ENCODE results near the gene FYB2. TPM values are rescaled to one million over a fixed set of nuclear protein-coding genes. Genes with fewer than 3 reads are reported as not detected.

FYB2 gene
- total RNA-seq, 6 experiments from 2014 or later: 11.2 to 27.5 (median 16.1) TPM

DNA sequence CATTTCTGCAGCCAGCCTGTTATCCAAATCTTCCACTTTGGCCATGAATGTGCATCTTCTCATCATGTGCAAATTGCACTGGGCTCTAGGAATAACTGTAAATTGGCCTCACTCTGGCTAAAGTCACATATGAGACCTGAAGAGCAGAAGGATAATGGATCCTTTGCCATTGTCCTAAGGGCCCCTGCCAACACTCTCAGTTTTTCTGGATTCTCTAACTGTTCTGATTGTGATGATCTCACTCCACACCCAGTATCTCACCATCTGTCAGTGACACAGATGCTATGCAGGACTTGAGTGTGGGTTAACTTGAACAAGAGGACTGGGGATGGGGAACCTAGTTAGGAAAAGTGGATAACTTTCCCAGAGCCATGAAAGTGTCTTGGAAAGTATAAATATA, 8.5 kb upstream of the FYB2 start:
- no peak for ATAC-seq

DNA sequence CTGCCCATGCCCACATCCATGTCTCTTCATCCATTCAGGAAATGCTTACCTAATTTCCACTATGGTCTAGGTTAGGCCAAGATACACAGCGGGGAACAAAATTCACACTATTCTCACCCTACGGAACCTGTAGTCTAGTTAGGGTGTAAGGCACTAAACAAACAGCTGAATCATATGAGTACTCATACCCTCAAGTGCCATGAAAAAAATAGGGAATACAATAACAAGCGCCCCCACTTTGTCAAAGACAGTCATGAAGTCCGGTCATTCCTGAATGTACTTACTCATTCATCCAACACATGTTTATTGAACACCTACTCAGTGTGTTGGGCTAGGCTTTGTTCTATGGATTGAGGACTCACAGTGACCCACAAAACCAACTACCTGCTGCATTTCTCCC, 6.2 kb upstream of the FYB2 start:
- H3K36me3 ChIP-seq: no peaks in the 10 kb centered on the region
- intact Hi-C loops (cut with DNase I): loop anchor here in 1 of 2 donors (10.0 kb wide), 1 partner anchor 229 kb away; no protein-coding TSS in a partner anchor
- ATAC-seq (no peak), DNase-seq (no peak)
- WGBS (ENCODE audit: insufficient coverage, low coverage, low lambda C conversion rate, missing lambda C conversion rate): 83% methylated on average over 4 of the region's 4 CpGs
- TF ChIP-seq, protein P1, sequence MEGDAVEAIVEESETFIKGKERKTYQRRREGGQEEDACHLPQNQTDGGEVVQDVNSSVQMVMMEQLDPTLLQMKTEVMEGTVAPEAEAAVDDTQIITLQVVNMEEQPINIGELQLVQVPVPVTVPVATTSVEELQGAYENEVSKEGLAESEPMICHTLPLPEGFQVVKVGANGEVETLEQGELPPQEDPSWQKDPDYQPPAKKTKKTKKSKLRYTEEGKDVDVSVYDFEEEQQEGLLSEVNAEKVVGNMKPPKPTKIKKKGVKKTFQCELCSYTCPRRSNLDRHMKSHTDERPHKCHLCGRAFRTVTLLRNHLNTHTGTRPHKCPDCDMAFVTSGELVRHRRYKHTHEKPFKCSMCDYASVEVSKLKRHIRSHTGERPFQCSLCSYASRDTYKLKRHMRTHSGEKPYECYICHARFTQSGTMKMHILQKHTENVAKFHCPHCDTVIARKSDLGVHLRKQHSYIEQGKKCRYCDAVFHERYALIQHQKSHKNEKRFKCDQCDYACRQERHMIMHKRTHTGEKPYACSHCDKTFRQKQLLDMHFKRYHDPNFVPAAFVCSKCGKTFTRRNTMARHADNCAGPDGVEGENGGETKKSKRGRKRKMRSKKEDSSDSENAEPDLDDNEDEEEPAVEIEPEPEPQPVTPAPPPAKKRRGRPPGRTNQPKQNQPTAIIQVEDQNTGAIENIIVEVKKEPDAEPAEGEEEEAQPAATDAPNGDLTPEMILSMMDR (IDR thresholded peaks at IDR 0.05): no peak
- no peak for TF ChIP-seq POLR2A (IDR thresholded peaks at IDR 0.05)
- no peaks in the 10 kb centered on the region for H3K27me3 ChIP-seq
- peaks cover 0 to 10% (median 5%) of the 10 kb centered on the region in 4 donors for H3K4me1 ChIP-seq
- H3K9me3 ChIP-seq: no peaks in the 10 kb centered on the region
- no peak overlapping the region for H3K27ac ChIP-seq
- H3K4me3 ChIP-seq: no peak overlapping the region

More for the DNA sequence above, 8.5 kb upstream of the FYB2 start:
- Histone ChIP-seq H3K9me3 (no peaks in the 10 kb centered on the region), H3K36me3 (no peaks in the 10 kb centered on the region), H3K27me3 (no peaks in the 10 kb centered on the region), H3K4me1 (peaks cover 0 to 4% (median 0%) of the 10 kb centered on the region in 4 donors), H3K4me3 (no peak overlapping the region), H3K27ac (no peak overlapping the region)
- TF ChIP-seq POLR2A (IDR thresholded peaks at IDR 0.05): no peak
- TF ChIP-seq, protein P1 (IDR thresholded peaks at IDR 0.05): no peak
- intact Hi-C loops (cut with DNase I): loop anchor here in 1 of 2 donors (10.0 kb wide), 1 partner anchor 227 kb away; no protein-coding TSS in a partner anchor
- no peak for DNase-seq

DNA sequence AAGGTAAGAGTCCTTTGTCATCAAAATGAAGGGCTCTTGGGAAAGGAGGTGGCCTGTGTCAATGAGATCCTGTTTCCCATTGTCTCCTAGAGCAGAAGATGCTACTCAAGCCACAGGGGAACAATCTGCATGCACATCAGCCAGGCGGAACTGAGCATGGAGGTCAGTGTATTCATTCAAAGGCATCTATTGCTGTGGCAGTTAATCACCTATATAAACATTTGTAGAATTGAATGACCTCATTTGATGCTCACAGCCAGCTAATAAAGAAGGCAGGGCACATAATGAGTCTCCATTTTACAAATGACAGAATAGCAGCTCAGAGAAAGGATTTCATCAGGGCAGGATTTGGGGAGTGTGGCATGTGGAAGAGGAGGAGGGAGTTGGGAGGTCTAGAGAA, 5.7 kb upstream of the FYB2 start:
- intact Hi-C loops (cut with DNase I): loop anchor here in 1 of 2 donors (10.0 kb wide), 1 partner anchor 230 kb away; no protein-coding TSS in a partner anchor

DNA sequence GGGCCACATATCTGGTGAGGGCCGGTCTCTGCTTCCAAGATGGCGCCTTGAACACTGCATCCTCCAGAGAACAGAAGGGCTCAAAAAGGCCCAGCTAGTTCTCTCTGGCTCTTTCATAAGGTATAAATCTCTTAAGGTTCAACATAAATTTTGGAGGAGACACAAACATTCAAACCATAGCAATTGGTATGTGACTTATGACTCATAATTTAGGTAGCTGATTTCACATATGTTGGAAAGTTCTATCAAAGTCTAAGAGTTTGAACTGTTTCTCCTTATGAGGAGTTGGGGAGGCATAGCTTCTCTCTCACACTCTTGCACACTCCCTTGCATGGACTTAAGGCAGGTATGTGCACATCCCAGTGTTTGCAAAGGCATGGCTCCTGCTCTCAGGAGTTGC, 5.1 kb upstream of the FYB2 start:
- ATAC-seq (no peak), DNase-seq (no peak)
- Histone ChIP-seq H3K27me3 (no peaks in the 10 kb centered on the region), H3K27ac (no peak overlapping the region), H3K36me3 (no peaks in the 10 kb centered on the region), H3K9me3 (no peaks in the 10 kb centered on the region), H3K4me3 (no peak overlapping the region), H3K4me1 (peaks cover 0 to 20% (median 6%) of the 10 kb centered on the region in 4 donors)
- TF ChIP-seq POLR2A (IDR thresholded peaks at IDR 0.05): no peak
- TF ChIP-seq, protein P1 (IDR thresholded peaks at IDR 0.05): no peak
- 100% methylated on average over 2 of the region's 2 CpGs for WGBS (ENCODE audit: insufficient coverage, low coverage, low lambda C conversion rate, missing lambda C conversion rate)
- intact Hi-C loops (cut with DNase I): loop anchor here in 1 of 2 donors (10.0 kb wide), 1 partner anchor 231 kb away; no protein-coding TSS in a partner anchor

More for the DNA sequence above, 5.7 kb upstream of the FYB2 start:
- Histone ChIP-seq H3K4me1 (peaks cover 0 to 14% (median 6%) of the 10 kb centered on the region in 4 donors), H3K4me3 (no peak overlapping the region), H3K27ac (no peak overlapping the region), H3K9me3 (no peaks in the 10 kb centered on the region), H3K27me3 (no peaks in the 10 kb centered on the region), H3K36me3 (no peaks in the 10 kb centered on the region)
- WGBS (ENCODE audit: insufficient coverage, low coverage, low lambda C conversion rate, missing lambda C conversion rate): 100% methylated on average over 1 of the region's 1 CpG
- TF ChIP-seq, protein P1 (IDR thresholded peaks at IDR 0.05): no peak
- TF ChIP-seq POLR2A (IDR thresholded peaks at IDR 0.05): no peak
- no peak for ATAC-seq
- DNase-seq: no peak

DNA sequence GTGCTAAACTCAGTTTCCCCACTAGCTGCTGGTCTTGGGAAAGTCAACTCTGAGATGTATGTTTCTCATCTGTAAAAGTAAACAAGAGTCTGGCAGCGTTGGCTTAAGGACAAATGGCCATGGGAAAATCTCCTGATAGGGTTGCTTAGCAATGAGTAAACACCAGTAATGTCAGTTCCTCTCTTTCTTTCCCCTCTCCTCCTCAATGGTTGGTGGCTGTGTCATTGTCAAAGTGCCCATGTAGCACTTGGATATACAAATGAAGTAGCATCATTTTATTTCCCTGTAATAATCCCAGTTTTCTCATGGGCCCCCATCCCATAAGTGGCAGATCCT, 2.2 kb upstream of the FYB2 start:
- Histone ChIP-seq H3K9me3 (no peaks in the 10 kb centered on the region), H3K27me3 (no peaks in the 10 kb centered on the region), H3K4me1 (peaks cover 0 to 23% (median 11%) of the 10 kb centered on the region in 4 donors), H3K4me3 (no peak overlapping the region), H3K27ac (no peak overlapping the region), H3K36me3 (no peaks in the 10 kb centered on the region)
- TF ChIP-seq POLR2A (IDR thresholded peaks at IDR 0.05): no peak
- TF ChIP-seq, protein P1 (IDR thresholded peaks at IDR 0.05): no peak
- intact Hi-C loops (cut with DNase I): loop anchor here in 1 of 2 donors (10.0 kb wide), 1 partner anchor 233 kb away; no protein-coding TSS in a partner anchor
- ATAC-seq: no peak
- no peak for DNase-seq
- WGBS (ENCODE audit: insufficient coverage, low coverage, low lambda C conversion rate, missing lambda C conversion rate): 0% methylated on average over 1 of the region's 1 CpG
